IMR-90 (cell line): Measurements from ENCODE around the gene PITPNC1. TPM values are rescaled to one million over a fixed set of nuclear protein-coding genes. Genes with fewer than 3 reads are reported as not detected.

Experiments used
- ATAC-seq: fragments of 200-7000 bp; cut with Tn5 transposase; 2 replicates; pipeline ENCODE4 v1.9.1; 2020; ENCODE audit warnings: low read depth, mild to moderate bottlenecking, moderate library complexity
- BruUV-seq: library from RNA; stranded (reverse); fragments of 400-500 nt; replicated peaks from 2 replicates; lab custom pipeline; 2021; lab: Mats Ljungman, UMichigan
- CTCF ChIA-PET: fragments of 300-600 bp; formaldehyde crosslinking; extraction: SDS; loops from one replicate; lab custom pipeline; 2021; ENCODE audit warnings: antibody characterized with exemption; lab: Yijun Ruan, JAX
- POLR2A ChIA-PET: fragments of 300-600 bp; sonication (Branson Sonifier 250); formaldehyde crosslinking; loops from one replicate; lab custom pipeline; 2022; ENCODE audit warnings: antibody characterized with exemption; ENCODE audit not compliant: unreplicated experiment; lab: Charles Lee
- DNase-seq: peaks from one replicate; pipeline ENCODE4 v3.0.0; 2013
- H2AFZ ChIP-seq: replicated peaks from 2 replicates; pipeline ENCODE3; 2013; ENCODE audit warnings: low read length, mild to moderate bottlenecking; ENCODE audit not compliant: poor library complexity
- H2AK5ac ChIP-seq: 2 replicates; pipeline ENCODE4 v1.6.1; 2013; ENCODE audit warnings: low read depth, low read length, inconsistent platforms
- H2AK9ac ChIP-seq: replicated peaks from 2 replicates; pipeline ENCODE3; 2013; ENCODE audit warnings: mild to moderate bottlenecking, low read depth, low read length, moderate library complexity; ENCODE audit not compliant: poor library complexity
- H2BK120ac ChIP-seq: 2 replicates; pipeline ENCODE4 v1.6.1; 2013; ENCODE audit warnings: low read depth, low read length, inconsistent platforms
- H2BK15ac ChIP-seq: 3 replicates; pipeline ENCODE4 v1.6.1; 2013; ENCODE audit warnings: low read depth, low read length, inconsistent platforms
- H2BK20ac ChIP-seq: 2 replicates; pipeline ENCODE4 v1.6.1; 2013; ENCODE audit warnings: low read depth, mild to moderate bottlenecking, inconsistent platforms, low read length, moderate library complexity
- H2BK5ac ChIP-seq: 2 replicates; pipeline ENCODE4 v1.6.1; 2013; ENCODE audit warnings: mild to moderate bottlenecking, low read depth, low read length, inconsistent platforms; ENCODE audit not compliant: poor library complexity, severe bottlenecking
- H3K14ac ChIP-seq: replicated peaks from 2 replicates; pipeline ENCODE4 v1.6.1; 2013; ENCODE audit warnings: low read depth, low read length, inconsistent platforms
- H3K18ac ChIP-seq: 2 replicates; pipeline ENCODE4 v1.6.1; 2013; ENCODE audit warnings: low read depth, low read length, control low read depth
- H3K23ac ChIP-seq: 2 replicates; pipeline ENCODE4 v1.6.1; 2013; ENCODE audit warnings: low read depth, low read length, inconsistent platforms
- H3K27ac ChIP-seq: 2 replicates; pipeline ENCODE4 v1.5.1; 2013; ENCODE audit warnings: mild to moderate bottlenecking, control low read depth, low read length; ENCODE audit not compliant: insufficient read depth
- H3K27me3 ChIP-seq: 2 replicates; pipeline ENCODE4 v1.6.1; 2013; ENCODE audit warnings: low read length; ENCODE audit not compliant: control insufficient read depth, insufficient read depth
- H3K36me3 ChIP-seq: 2 replicates; pipeline ENCODE4 v1.6.1; 2013; ENCODE audit warnings: low read length, mixed read lengths; ENCODE audit not compliant: control insufficient read depth, insufficient read depth
- H3K4ac ChIP-seq: 2 replicates; pipeline ENCODE4 v1.6.1; 2013; ENCODE audit warnings: low read depth, low read length, inconsistent platforms
- H3K4me1 ChIP-seq: 2 replicates; pipeline ENCODE4 v1.6.1; 2013; ENCODE audit warnings: low read length, mixed read lengths; ENCODE audit not compliant: control insufficient read depth, insufficient read depth
- H3K4me2 ChIP-seq: 2 replicates; pipeline ENCODE4 v1.6.1; 2013; ENCODE audit warnings: low read depth, mild to moderate bottlenecking, control low read depth, low read length, moderate library complexity
- H3K4me3 ChIP-seq: 2 replicates; pipeline ENCODE4 v1.5.1; 2013; ENCODE audit warnings: low read depth, mild to moderate bottlenecking, control low read depth, low read length, moderate library complexity; ENCODE audit not compliant: insufficient read depth
- H3K56ac ChIP-seq: 2 replicates; pipeline ENCODE4 v1.6.1; 2013; ENCODE audit warnings: low read length, inconsistent platforms; ENCODE audit not compliant: insufficient read depth; ENCODE audit errors: extremely low read depth
- H3K79me1 ChIP-seq, 2 experiments: 2 replicates each; pipeline ENCODE4 v1.6.1; 2013; ENCODE audit warnings: low read length in 2 of 2, inconsistent platforms in 1 of 2, low read depth in 1 of 2
- H3K9ac ChIP-seq: 2 replicates; pipeline ENCODE4 v1.6.1; 2013; ENCODE audit warnings: low read depth, low read length, control low read depth
- H3K9me1 ChIP-seq: 2 replicates; pipeline ENCODE4 v1.6.1; 2013; ENCODE audit warnings: low read length, inconsistent platforms; ENCODE audit not compliant: insufficient read depth
- H3K9me3 ChIP-seq: 2 replicates; pipeline ENCODE4 v1.6.1; 2013; ENCODE audit warnings: low read length; ENCODE audit not compliant: control insufficient read depth, insufficient read depth
- H4K20me1 ChIP-seq: 2 replicates; pipeline ENCODE4 v1.6.1; 2013; ENCODE audit warnings: low read length, inconsistent platforms; ENCODE audit not compliant: insufficient read depth
- H4K5ac ChIP-seq: 2 replicates; pipeline ENCODE4 v1.6.1; 2013; ENCODE audit warnings: mild to moderate bottlenecking, low read depth, low read length, control low read depth
- H4K8ac ChIP-seq, 2 experiments: 2 replicates each; pipeline ENCODE4 v1.6.1; 2013; ENCODE audit warnings: low read depth in 2 of 2, low read length in 2 of 2, control low read depth in 1 of 2, inconsistent platforms in 1 of 2
- H4K91ac ChIP-seq: 2 replicates; pipeline ENCODE4 v1.6.1; 2013; ENCODE audit warnings: low read depth, low read length, inconsistent platforms; ENCODE audit not compliant: insufficient read depth
- BHLHE40 ChIP-seq: fragments of 150-350 bp; IDR thresholded peaks from 2 replicates; pipeline ENCODE4 v1.6.1; 2016; ENCODE audit warnings: mild to moderate bottlenecking, low read depth, low read length
- CEBPB ChIP-seq: IDR thresholded peaks from 2 replicates; pipeline ENCODE4 v1.6.1; 2012; ENCODE audit warnings: low read depth, low read length, improper control_type of control experiment
- CHD1 ChIP-seq: IDR thresholded peaks from 2 replicates; pipeline ENCODE4 v1.6.1; 2012; ENCODE audit warnings: low read depth, low read length, improper control_type of control experiment
- FOS ChIP-seq: fragments of 150-350 bp; IDR thresholded peaks from 2 replicates; pipeline ENCODE4 v1.6.1; 2016; ENCODE audit warnings: low read depth, low read length
- MAFK ChIP-seq: IDR thresholded peaks from 2 replicates; pipeline ENCODE4 v1.6.1; 2012; ENCODE audit warnings: low read depth, low read length, improper control_type of control experiment
- MXI1 ChIP-seq: IDR thresholded peaks from 2 replicates; pipeline ENCODE4 v1.6.1; 2012; ENCODE audit warnings: low read depth, mild to moderate bottlenecking, low read length, moderate library complexity, borderline replicate concordance
- POLR2A ChIP-seq: IDR thresholded peaks from 2 replicates; pipeline ENCODE4 v1.6.1; 2012; ENCODE audit warnings: mild to moderate bottlenecking, low read depth, low read length
- RFX5 ChIP-seq: IDR thresholded peaks from 2 replicates; pipeline ENCODE4 v1.8.0; 2012; ENCODE audit warnings: low read depth, mild to moderate bottlenecking, low read length, moderate library complexity
- SMC3 ChIP-seq: fragments of 150-350 bp; IDR thresholded peaks from 2 replicates; pipeline ENCODE4 v1.6.1; 2016; ENCODE audit warnings: low read depth, mild to moderate bottlenecking, antibody characterized with exemption, low read length, moderate library complexity
- whole genome bisulfite sequencing, 2 experiments: methylation state at CpG; one replicate each; pipeline versions ENCODE4 v1.1.5 to v1.1.7; 2013; ENCODE audit warnings: missing lambda C conversion rate in 2 of 2; ENCODE audit not compliant: insufficient read length in 1 of 2; ENCODE audit errors: extremely low coverage in 2 of 2; 5-methylcytosine and 5-hydroxymethylcytosine counted together
- dilution Hi-C: fragments of 300-500 bp; cut with HindIII; formaldehyde crosslinking; loops from one replicate; pipeline ENCODE4 v1.14.3; 2018; ENCODE audit warnings: low sequenced_read_pairs; ENCODE audit not compliant: unreplicated experiment
- in situ Hi-C: fragments of 300-500 bp; cut with MboI; formaldehyde crosslinking; loops from 3 replicates; pipeline ENCODE4 v1.14.3; 2019; ENCODE audit warnings: low sequenced_read_pairs, inconsistent platforms, mixed read lengths
- intact Hi-C: fragments of 100-400 bp; cut with micrococcal nuclease; formaldehyde crosslinking; loops from 2 replicates; pipeline ENCODE4 v1.10.0; 2022
- polyA plus RNA-seq, 3 experiments: library from polyadenylated mRNA; depleted of rRNA; stranded (reverse); fragments of >200 nt; gene quantifications; 2 replicates each; pipeline ENCODE4 v1.2.3, GENCODE V29; 2012; ENCODE audit warnings: low replicate concordance in 1 of 3
- total RNA-seq: library from RNA; depleted of rRNA; stranded (reverse); fragments of >200 nt; gene quantifications from 2 replicates; pipeline ENCODE4 v1.2.3, GENCODE V29; 2012

The PITPNC1 gene
- total and polyA plus RNA-seq, 2 of the 4 experiments (the other 2 are of a cell fraction): 4.1 TPM

DNA sequence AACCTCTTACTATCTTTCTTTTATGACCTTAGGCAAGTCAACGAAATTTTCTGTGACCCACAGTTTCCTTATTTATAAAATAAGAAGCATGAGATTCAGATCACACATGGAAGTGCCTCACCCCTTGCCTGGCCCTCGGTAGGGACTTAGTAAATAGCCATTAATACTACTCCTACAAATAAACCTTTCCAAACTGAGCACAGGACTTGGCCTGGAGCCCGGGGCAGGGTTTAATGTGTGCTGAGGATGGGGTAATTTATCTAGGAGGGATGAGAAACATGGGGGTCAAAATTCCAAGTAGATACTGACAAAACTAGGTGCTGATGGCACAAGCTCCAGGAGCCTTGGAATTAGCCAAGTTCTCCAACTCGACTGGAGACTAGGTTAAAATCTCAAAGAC lies 35.0 kb downstream of the PITPNC1 start:
- Histone ChIP-seq H2AFZ (no peak overlapping the region), H3K79me1 (peaks cover 16 to 30% of the 10 kb centered on the region in 2 experiments), H4K5ac (no peak overlapping the region), H3K9me3 (no peaks in the 10 kb centered on the region), H3K14ac (no peak overlapping the region), H3K4ac (no peak overlapping the region), H3K27ac (no peak overlapping the region), H3K36me3 (no peaks in the 10 kb centered on the region), H2AK9ac (no peak overlapping the region), H2AK5ac (no peak overlapping the region), H2BK120ac (no peak overlapping the region), H3K18ac (no peak overlapping the region), H2BK15ac (no peak overlapping the region), H3K56ac (no peak overlapping the region), H3K9ac (no peak overlapping the region), H2BK20ac (no peak overlapping the region), H3K4me1 (peaks cover 2% of the 10 kb centered on the region; the same call in 1 of the 2 replicates), H3K4me3 (no peak overlapping the region), H4K91ac (no peak overlapping the region), H3K9me1 (peaks cover 3% of the 10 kb centered on the region; the same call in 1 of the 2 replicates), H3K27me3 (no peaks in the 10 kb centered on the region), H3K4me2 (no peak overlapping the region), H3K23ac (no peak overlapping the region), H2BK5ac (no peak overlapping the region), H4K8ac (no peak overlapping the region), H4K20me1 (no peaks in the 10 kb centered on the region)
- no peak for TF ChIP-seq CHD1
- TF ChIP-seq RFX5: no peak
- TF ChIP-seq CEBPB: no peak
- TF ChIP-seq SMC3: no peak
- TF ChIP-seq FOS: no peak
- no peak for TF ChIP-seq MAFK
- no peak for TF ChIP-seq POLR2A
- TF ChIP-seq BHLHE40: no peak
- no peak for TF ChIP-seq MXI1
- ChIA-PET POLR2A (no interaction called here), CTCF (no interaction called here)
- no TSS peak for BruUV-seq
- no peak for DNase-seq
- dilution Hi-C loops (no loop called here), intact Hi-C loops (no loop called here), in situ Hi-C loops (no loop called here)
- no CpG with 5 or more reads among the region's 4 CpGs for WGBS, 2 experiments
- ATAC-seq: no peak
